Coronary artery (tissue), 2 donors: ENCODE results near the gene ROBO4.

Source experiments
- DNase-seq: peaks from one replicate; pipeline ENCODE4 v3.0.0-alpha.2; 2017; ENCODE audit warnings: low spot score
- H3K27ac ChIP-seq, 2 donors: fragments of 200-600 bp; sonication (generic); one replicate each; pipeline ENCODE4 v1.5.1; 2016 to 2019
- H3K4me3 ChIP-seq: fragments of 200-600 bp; sonication (generic); 2 replicates; pipeline ENCODE4 v1.5.1; 2016; ENCODE audit warnings: mild to moderate bottlenecking, moderate library complexity
- TF ChIP-seq, protein P1 (sequence below): fragments of 200-600 bp; sonication (generic); IDR thresholded peaks from one replicate; pipeline ENCODE4 v1.5.1; 2019; ENCODE audit warnings: antibody characterized with exemption

ROBO4 gene

DNA sequence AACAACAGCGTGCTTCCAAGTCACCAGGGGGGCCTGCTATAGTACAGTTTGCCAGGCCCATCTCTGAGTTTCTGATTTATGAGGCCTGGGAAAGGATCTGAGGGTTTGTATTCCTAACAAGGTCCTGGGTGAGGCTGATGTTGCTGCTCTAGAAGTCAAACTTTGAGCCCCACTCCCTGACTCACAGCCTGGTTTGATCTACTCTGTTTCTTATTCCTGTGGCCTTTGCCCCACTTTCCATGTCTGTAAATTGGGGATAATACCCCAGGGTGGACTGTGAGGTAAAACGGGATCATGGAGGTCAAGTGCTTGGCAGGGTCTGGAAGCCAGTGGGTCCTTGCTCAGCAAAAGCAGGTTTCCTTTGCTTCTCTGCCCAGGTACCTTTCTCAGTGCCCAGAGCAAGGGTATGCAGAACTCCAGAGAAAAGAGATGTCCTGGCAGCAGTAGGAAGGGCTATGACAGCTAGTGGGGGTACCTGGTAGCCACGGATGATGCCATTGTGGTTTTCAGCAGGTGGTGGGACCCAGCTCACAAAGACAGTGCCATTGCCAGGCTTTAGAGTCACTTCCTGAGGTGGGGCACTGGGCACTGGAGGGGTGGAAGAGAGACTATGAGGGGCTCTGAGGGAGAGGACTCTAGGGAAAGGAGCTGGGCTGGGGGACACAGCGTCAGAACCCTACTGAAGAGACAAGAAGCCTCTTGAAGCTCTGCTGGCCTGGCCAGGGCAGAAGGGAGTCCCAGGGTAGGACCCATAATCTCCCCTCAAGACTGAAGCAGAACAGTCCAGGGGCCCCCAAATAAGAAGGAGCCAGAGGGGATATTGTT lies 2.8 kb downstream of the ROBO4 start:
- Histone ChIP-seq H3K4me3 (no peak overlapping the region), H3K27ac (peak overlapping the region in 1 of 2 donors; percentile 84)
- TF ChIP-seq, protein P1, sequence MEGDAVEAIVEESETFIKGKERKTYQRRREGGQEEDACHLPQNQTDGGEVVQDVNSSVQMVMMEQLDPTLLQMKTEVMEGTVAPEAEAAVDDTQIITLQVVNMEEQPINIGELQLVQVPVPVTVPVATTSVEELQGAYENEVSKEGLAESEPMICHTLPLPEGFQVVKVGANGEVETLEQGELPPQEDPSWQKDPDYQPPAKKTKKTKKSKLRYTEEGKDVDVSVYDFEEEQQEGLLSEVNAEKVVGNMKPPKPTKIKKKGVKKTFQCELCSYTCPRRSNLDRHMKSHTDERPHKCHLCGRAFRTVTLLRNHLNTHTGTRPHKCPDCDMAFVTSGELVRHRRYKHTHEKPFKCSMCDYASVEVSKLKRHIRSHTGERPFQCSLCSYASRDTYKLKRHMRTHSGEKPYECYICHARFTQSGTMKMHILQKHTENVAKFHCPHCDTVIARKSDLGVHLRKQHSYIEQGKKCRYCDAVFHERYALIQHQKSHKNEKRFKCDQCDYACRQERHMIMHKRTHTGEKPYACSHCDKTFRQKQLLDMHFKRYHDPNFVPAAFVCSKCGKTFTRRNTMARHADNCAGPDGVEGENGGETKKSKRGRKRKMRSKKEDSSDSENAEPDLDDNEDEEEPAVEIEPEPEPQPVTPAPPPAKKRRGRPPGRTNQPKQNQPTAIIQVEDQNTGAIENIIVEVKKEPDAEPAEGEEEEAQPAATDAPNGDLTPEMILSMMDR, result no peak
- DNase-seq, result no peak

DNA sequence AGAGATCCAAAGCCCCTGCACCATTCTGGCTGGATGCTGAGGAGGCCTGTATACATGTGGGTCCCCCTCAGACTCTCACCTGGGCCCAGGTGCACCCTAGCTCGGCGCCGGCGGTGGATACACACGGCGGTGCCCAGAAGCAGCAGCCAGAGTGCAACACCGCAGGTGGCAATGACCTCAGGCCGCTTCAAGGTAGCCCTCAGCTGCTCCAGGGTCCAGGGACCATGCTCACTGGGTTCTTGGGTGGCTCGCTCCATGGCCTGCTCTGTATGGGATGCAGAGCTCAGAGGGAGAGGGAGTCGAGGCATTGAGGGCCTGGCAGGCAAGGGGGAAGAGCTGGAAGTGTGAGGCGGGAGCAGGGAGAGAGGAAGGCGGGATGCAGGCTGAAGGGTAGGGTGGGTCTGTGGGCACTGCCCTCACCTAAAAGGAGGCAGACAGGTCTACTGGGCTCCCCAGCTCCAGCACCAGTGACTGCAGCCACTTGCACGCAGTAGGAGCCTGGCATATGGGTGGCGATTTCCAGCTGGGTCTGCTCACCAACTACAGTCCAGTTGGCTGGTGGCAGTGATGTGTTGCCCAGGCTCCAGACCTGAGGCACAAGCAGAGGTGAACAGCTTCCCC lies 3.8 kb downstream of the ROBO4 start:
- peak; percentile 66 for DNase-seq
- H3K4me3 ChIP-seq, result no peak overlapping the region
- TF ChIP-seq, protein P1, result no peak
- peak overlapping the region in 1 of 2 donors; percentile 64 for H3K27ac ChIP-seq

DNA sequence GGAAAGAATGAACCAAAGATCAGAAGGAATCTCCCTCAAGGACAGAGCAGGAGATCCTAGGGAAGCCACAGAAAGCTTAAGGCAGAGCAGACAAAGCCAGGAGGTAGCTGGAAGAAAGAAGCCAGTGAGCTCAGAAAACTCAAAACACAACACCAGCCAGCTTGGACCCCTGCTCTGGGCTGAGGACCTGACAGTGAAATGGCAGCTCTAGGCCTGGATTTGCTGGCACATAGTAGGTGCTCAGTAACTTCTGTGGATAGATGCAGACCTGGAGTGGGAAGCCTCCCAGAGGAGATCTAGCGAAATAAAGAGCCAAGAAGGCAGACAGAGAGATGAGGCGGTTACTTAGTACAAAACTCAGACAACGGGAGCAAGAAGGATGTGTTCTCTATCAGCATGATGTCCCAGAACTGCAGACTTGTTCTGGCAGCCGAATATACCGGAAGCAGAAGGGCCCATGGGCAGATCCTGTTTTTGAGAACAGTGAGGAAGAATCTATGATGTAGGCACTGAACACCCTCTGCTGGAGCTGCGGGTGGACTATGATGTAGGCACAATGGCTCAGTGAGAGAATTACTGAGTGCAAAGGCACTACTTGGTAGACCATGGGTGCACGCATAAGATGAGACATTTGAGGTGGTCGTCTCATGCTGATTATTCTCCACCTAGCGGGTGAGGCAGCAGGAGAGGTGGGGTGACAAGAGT lies 4.8 kb downstream of the ROBO4 start:
- H3K4me3 ChIP-seq, result no peak overlapping the region
- TF ChIP-seq, protein P1, result no peak
- peak overlapping the region in 1 of 2 donors; percentile 64 for H3K27ac ChIP-seq
- peak; percentile 70 for DNase-seq

DNA sequence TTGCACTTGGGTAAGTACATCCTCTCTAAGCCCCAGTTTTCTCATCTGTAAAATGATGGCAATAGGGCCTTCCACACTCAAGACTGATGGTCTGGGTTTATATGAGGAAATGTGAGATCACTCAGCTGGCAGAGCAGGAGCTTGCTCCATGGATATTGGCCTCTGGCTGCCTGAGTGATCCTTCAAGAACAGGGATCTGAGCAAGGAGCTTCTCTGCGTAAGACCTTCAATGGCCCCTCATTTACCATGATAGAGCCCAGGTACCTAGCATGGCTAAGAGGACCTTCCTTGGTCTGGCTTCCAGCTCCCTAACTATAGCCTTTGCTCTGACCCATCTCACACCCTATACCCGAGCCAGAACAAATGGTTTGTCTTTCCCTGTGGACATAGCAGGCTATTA lies 5.5 kb downstream of the ROBO4 start:
- H3K27ac ChIP-seq, result peak overlapping the region in 1 of 2 donors; percentile 64

DNA sequence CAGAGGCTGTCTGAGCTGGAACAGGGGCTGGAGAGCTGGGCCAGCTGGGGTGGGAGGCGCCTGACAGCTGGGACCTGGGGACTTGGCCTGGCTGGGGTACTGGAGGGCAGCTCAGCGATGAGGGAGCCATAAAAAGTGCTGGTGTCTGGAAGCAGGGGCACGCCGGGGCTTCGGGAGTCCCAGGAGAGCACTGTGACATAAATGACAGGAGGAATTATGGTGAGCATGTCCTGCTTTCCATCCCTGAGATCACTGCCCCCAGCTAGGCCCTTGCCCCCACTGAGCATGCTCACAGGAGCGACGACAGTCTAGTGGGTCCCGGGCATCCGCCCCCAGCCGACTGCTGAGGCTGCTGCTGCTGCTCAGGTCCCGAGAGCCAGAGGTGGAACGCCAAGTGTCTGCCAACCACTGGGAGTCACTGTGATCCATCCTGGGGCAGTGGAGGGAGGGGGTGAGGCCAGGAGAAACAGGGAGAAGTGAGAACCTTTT lies 6.2 kb downstream of the ROBO4 start:
- Histone ChIP-seq H3K27ac (peak overlapping the region in 1 of 2 donors; percentile 64), H3K4me3 (no peak overlapping the region)
- peak; percentile 72 for DNase-seq
- TF ChIP-seq, protein P1, result no peak

More for the DNA sequence above, 5.5 kb downstream of the ROBO4 start:
- H3K4me3 ChIP-seq, result no peak overlapping the region
- no peak for DNase-seq
- TF ChIP-seq, protein P1, result no peak

DNA sequence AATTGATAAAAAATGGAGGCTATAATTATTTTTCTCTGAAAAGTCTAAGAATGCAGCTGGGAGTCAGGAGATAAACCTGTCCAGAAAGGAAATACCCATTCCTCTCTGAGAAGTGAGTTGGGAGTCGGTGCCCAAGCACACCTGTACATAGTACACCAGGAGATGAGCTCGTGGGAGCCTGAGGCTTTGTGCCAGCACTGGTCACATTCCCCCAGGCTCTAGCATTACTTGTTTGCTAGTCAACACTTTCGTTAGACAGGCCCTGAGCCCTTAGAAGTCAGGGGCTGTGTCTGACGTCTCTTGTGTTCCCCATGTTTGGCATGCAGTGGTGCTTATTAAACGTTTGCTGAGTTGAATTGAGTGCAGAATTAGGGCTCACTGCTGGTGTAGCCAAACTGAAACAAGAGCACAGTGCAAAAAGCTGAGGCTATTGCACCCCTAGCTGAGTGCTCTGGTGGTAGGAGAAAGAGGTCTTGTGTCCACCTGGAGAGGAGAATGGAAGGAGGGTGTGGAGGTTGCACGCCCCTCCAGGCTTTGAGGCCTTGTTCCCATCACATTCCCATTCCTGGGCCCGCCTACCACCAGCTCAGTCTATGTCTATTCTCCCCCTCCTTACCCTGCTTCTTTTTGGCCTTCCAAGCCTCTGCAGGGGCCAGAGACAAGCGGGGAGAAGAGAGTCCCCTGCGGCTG lies 6.8 kb downstream of the ROBO4 start:
- no peak for DNase-seq
- H3K27ac ChIP-seq, result peak overlapping the region in 1 of 2 donors; percentile 64

More for the DNA sequence above, 6.8 kb downstream of the ROBO4 start:
- H3K4me3 ChIP-seq, result no peak overlapping the region
- TF ChIP-seq, protein P1, result no peak
